Brain microvascular endothelial cell (primary cell): ENCODE measurements around the gene PLCG1.

ENCODE experiments used
- DNase-seq: peaks from one replicate; pipeline ENCODE4 v3.0.0-alpha.2; 2020
- H3K27ac ChIP-seq: fragments of 250-450 bp; sonication (Bioruptor Pico); 2 replicates; pipeline ENCODE4 v1.5.1; 2020; ENCODE audit warnings: mild to moderate bottlenecking, moderate library complexity
- H3K27me3 ChIP-seq: fragments of 250-450 bp; sonication (Bioruptor Pico); replicated peaks from 2 replicates; pipeline ENCODE4 v1.5.1; 2020; ENCODE audit warnings: mild to moderate bottlenecking
- H3K36me3 ChIP-seq: fragments of 250-450 bp; sonication (Bioruptor Pico); replicated peaks from 2 replicates; pipeline ENCODE4 v1.5.1; 2020; ENCODE audit warnings: mild to moderate bottlenecking
- H3K4me3 ChIP-seq: 2 replicates; pipeline ENCODE4 v1.5.1; 2011; ENCODE audit warnings: low read depth, mild to moderate bottlenecking, control low read depth, low read length, moderate library complexity
- CTCF ChIP-seq: IDR thresholded peaks from 2 replicates; pipeline ENCODE4 v1.5.1; 2011; ENCODE audit warnings: low read depth, mild to moderate bottlenecking, moderate library complexity, low read length, control low read depth, inconsistent platforms; ENCODE audit errors: missing control alignments
- in situ Hi-C: cut with HindIII; loops from 2 replicates; pipeline ENCODE4 v1.10.0; 2017; ENCODE audit warnings: low sequenced_read_pairs, low pct_ligation_motif_present

Gene PLCG1

GRCh38 chr20:41118632-41119031 lies 18.7 kb upstream of the PLCG1 start:
- no peak for TF ChIP-seq CTCF
- Histone ChIP-seq H3K27me3 (no peaks in the 10 kb centered on the region), H3K4me3 (no peak overlapping the region), H3K36me3 (peaks cover 88% of the 10 kb centered on the region), H3K27ac (no peak overlapping the region)
- no peak for DNase-seq
- in situ Hi-C loops: no loop called here

DNA sequence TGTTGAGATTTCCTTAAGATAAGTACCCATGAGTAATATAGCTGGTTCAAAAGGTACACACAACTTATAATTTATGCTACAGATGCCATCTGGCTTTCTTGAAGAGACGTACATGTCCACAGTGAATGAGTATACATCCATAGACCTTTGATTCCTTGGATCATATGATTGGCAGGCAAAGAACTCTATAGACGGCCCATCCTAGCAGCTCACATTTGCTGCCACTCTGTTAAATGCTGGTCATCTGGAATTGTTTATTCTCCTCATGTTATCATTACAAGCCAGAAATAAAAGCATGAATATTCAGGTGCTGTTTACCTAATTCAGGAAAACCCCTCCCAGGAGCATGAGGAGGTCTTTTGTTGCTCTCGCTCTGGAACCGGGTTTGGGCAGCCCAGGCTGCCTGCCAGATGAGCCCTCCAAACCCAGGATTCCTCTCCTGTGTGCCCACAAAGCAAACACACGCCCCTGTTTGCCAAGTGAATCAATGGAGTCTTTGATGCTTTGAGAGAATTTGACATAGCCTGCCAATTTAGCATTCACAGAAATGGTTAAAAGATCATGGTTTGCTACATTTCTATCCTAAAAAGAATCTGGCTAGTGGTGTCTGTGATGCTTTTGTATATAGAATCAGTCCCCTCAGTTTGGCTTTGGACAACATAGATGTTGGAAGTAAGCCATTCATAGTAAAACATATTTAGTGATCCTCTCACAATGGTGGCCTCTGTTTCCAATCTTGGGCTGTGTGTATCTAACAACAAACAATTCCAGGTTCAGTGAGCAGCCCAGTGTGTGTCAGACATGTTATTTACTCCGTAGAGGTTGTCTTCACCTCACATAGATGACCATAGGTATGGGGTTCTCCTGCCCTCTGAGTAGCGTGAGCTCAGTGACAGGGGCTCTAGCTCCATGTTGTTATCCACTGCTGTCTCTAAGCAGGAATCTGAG lies 17.5 kb upstream of the PLCG1 start:
- no peak for TF ChIP-seq CTCF
- no peaks in the 10 kb centered on the region for H3K27me3 ChIP-seq
- DNase-seq: no peak
- no peak overlapping the region for H3K27ac ChIP-seq
- peaks cover 87% of the 10 kb centered on the region for H3K36me3 ChIP-seq
- in situ Hi-C loops: no loop called here
- H3K4me3 ChIP-seq: no peak overlapping the region

GRCh38 chr20:41121399-41121798 lies 15.9 kb upstream of the PLCG1 start:
- no peak for DNase-seq
- TF ChIP-seq CTCF: no peak
- in situ Hi-C loops: no loop called here
- Histone ChIP-seq H3K27me3 (no peaks in the 10 kb centered on the region), H3K36me3 (peaks cover 87% of the 10 kb centered on the region), H3K4me3 (no peak overlapping the region), H3K27ac (no peak overlapping the region)

DNA sequence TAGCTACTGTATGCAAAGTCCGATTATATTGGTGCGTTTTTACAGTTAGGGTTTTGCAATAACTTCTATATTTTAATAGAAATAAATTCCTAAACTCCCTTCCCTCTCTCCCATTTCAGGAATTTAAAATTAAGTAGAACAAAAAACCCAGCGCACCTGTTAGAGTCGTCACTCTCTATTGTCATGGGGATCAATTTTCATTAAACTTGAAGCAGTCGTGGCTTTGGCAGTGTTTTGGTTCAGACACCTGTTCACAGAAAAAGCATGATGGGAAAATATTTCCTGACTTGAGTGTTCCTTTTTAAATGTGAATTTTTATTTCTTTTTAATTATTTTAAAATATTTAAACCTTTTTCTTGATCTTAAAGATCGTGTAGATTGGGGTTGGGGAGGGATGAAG lies 13.7 kb upstream of the PLCG1 start:
- Histone ChIP-seq H3K36me3 (peaks cover 81% of the 10 kb centered on the region), H3K27me3 (no peaks in the 10 kb centered on the region), H3K27ac (no peak overlapping the region), H3K4me3 (no peak overlapping the region)
- no peak for DNase-seq
- TF ChIP-seq CTCF: no peak
- in situ Hi-C loops: no loop called here

DNA sequence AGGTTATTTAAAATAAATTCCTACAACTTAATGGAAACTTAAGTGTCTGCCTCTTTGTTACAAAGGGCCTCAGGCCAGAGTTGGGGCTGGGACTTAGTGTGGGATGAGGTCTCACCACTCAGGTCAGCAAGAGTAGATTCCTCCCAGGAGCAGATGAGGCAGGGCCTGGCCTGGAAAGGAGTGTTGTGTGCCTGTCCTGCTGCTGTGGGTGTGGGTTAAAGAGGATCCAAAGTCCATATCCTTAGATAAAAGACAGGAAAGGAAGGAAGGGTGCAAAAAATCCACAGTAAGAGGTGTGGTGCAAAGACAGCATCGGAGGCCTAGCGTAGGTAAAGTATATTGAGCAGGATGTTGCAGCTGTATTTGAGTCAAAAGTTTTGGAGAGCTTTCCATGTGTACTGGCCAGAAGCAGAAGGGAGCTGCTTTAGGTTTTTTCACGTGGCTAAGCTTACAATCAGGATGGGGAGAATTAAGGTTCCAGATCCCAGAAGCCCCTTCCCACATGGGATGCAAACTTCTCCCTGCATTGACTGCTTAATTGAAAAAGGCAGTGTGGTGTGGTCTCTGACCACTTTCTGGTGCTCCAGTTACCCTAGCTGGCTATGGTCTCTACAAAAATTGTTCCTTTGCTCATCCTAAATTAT lies 12.8 kb upstream of the PLCG1 start:
- Histone ChIP-seq H3K27me3 (no peaks in the 10 kb centered on the region), H3K36me3 (peaks cover 75% of the 10 kb centered on the region), H3K4me3 (no peak overlapping the region), H3K27ac (no peak overlapping the region)
- TF ChIP-seq CTCF: no peak
- no peak for DNase-seq
- in situ Hi-C loops: no loop called here
